ENCODE results near the gene TNFRSF25.
A peak's percentile ranks its signal among the peaks of the same experiment; 100 is the strongest.

TNFRSF25 gene

DNA sequence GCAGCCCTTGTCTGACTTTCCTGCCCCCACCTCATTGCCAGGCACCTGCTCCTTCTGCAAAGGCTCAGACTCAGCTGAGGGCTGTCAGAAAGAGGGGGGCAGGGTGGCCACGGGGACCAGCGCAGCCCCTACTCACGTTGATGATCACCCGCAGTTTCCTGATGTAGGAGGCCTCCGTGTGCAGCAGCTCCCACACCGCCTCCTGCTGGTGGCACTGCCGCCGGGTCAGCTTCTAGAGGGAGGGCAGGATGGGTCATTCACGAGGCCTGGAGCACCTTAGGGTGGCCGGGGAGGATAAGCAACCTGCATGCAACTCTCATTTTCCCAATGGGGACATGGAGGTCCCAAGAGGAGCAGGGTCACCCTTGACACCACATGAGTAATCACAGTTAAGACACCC, 6.4 kb upstream of the TNFRSF25 start:
- Histone ChIP-seq H3K4me2 (ENCODE audit: low read length) (no peak overlapping the region), H3K4me3 (ENCODE audit: low read length) (no peak overlapping the region), H3K27ac (ENCODE audit: low read length) (no peak overlapping the region), H3K27me3 (ENCODE audit: low read depth, low read length) (no peaks in the 10 kb centered on the region), H4K20me1 (ENCODE audit: insufficient read depth, low read length) (no peaks in the 10 kb centered on the region), H3K79me2 (ENCODE audit: low read length) (no peaks in the 10 kb centered on the region), H3K36me3 (replicated peaks; ENCODE audit: low read depth, low read length) (no peaks in the 10 kb centered on the region), H3K9ac (ENCODE audit: low read length) (no peak overlapping the region), H3K9me3 (ENCODE audit: insufficient read depth, low read length) (no peaks in the 10 kb centered on the region), H2AFZ (ENCODE audit: low read depth, low read length) (no peak overlapping the region), H3K4me1 (ENCODE audit: low read length) (no peaks in the 10 kb centered on the region)
- TF ChIP-seq EZH2phosphoT487 (IDR thresholded peaks at IDR 0.05; ENCODE audit: low read depth) = no peak
- TF ChIP-seq, protein P1, sequence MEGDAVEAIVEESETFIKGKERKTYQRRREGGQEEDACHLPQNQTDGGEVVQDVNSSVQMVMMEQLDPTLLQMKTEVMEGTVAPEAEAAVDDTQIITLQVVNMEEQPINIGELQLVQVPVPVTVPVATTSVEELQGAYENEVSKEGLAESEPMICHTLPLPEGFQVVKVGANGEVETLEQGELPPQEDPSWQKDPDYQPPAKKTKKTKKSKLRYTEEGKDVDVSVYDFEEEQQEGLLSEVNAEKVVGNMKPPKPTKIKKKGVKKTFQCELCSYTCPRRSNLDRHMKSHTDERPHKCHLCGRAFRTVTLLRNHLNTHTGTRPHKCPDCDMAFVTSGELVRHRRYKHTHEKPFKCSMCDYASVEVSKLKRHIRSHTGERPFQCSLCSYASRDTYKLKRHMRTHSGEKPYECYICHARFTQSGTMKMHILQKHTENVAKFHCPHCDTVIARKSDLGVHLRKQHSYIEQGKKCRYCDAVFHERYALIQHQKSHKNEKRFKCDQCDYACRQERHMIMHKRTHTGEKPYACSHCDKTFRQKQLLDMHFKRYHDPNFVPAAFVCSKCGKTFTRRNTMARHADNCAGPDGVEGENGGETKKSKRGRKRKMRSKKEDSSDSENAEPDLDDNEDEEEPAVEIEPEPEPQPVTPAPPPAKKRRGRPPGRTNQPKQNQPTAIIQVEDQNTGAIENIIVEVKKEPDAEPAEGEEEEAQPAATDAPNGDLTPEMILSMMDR (IDR thresholded peaks at IDR 0.05; ENCODE audit: low read depth, low read length) = peak; percentile 36

DNA sequence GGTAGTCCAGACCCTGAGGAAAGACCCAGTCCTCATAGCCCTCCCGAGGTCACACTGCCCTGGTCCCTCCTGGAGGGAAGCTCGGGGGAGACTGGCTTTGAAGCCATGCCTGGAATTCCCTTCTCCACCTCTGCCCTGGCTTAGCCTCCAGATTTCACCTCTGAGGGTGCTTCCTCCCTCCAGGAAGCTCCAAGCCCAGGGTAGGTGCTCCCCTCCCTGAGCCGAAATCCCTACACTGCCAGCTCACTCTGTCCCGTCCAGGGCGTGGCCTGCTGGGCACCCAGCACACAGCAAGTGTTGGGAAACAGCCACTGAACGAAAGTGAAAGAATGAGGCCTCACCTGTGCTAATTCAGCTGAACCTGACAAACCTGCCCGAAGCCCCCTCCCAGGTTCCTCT, 6.0 kb upstream of the TNFRSF25 start:
- Histone ChIP-seq H3K27me3 (ENCODE audit: low read depth, low read length) (no peaks in the 10 kb centered on the region), H3K79me2 (ENCODE audit: low read length) (no peaks in the 10 kb centered on the region), H3K4me1 (ENCODE audit: low read length) (no peaks in the 10 kb centered on the region), H3K27ac (ENCODE audit: low read length) (no peak overlapping the region), H4K20me1 (ENCODE audit: insufficient read depth, low read length) (no peaks in the 10 kb centered on the region), H3K36me3 (replicated peaks; ENCODE audit: low read depth, low read length) (no peaks in the 10 kb centered on the region), H2AFZ (ENCODE audit: low read depth, low read length) (no peak overlapping the region), H3K4me2 (ENCODE audit: low read length) (no peak overlapping the region), H3K9ac (ENCODE audit: low read length) (no peak overlapping the region), H3K9me3 (ENCODE audit: insufficient read depth, low read length) (no peaks in the 10 kb centered on the region), H3K4me3 (ENCODE audit: low read length) (no peak overlapping the region)
- TF ChIP-seq, protein P1 (IDR thresholded peaks at IDR 0.05; ENCODE audit: low read depth, low read length) = no peak
- no peak for TF ChIP-seq EZH2phosphoT487 (IDR thresholded peaks at IDR 0.05; ENCODE audit: low read depth)

DNA sequence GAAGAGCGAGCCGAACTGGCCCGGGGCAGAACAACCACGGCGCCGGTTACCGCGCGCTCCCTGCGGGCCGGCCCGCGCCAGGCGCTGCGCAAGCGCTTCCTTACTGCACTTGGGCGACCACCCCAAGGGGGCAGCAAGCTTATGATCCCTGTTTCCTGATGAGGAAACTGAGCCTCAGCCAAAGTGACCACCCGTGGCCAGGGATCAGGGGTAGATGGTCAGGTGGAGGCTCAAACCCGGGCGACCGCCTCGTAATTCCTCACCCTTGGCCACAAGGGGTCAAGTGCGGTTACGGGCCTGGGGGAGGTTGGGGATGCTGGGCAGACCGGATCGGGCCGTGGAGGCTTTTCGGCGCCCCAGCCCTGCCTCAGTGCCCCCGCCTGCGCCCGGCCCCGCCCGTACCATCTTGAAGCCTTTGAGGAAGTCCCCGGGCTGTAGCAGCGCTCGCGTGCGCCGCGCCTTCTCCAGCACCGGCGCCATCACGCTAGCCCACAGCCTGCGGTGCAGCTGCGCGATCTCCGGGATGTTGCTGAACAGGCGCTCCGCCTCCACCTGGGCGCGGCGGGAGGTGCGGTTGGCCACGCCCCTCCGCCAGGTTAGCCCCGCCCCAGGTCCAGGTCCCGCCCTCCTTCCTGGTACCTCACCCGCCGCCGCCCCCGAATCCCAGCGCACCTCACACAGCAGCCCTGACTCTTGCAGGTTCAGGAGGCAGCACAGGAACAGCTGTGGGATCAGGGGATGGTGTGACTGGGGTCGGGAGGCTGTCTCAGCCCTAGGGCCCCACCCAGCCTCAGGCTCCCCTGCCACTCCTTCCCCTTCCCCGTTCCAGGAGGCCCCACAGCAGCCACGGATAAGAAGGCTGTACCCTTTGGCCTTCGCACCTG, 5.4 kb upstream of the TNFRSF25 start:
- Histone ChIP-seq H3K27me3 (ENCODE audit: low read depth, low read length) (no peaks in the 10 kb centered on the region), H3K4me1 (ENCODE audit: low read length) (no peaks in the 10 kb centered on the region), H3K4me2 (ENCODE audit: low read length) (no peak overlapping the region), H3K9ac (ENCODE audit: low read length) (no peak overlapping the region), H3K4me3 (ENCODE audit: low read length) (no peak overlapping the region), H3K79me2 (ENCODE audit: low read length) (no peaks in the 10 kb centered on the region), H2AFZ (ENCODE audit: low read depth, low read length) (no peak overlapping the region), H3K27ac (ENCODE audit: low read length) (no peak overlapping the region), H4K20me1 (ENCODE audit: insufficient read depth, low read length) (no peaks in the 10 kb centered on the region), H3K9me3 (ENCODE audit: insufficient read depth, low read length) (no peaks in the 10 kb centered on the region), H3K36me3 (replicated peaks; ENCODE audit: low read depth, low read length) (no peaks in the 10 kb centered on the region)
- no peak for TF ChIP-seq EZH2phosphoT487 (IDR thresholded peaks at IDR 0.05; ENCODE audit: low read depth)
- TF ChIP-seq, protein P1 (IDR thresholded peaks at IDR 0.05; ENCODE audit: low read depth, low read length) = no peak

DNA sequence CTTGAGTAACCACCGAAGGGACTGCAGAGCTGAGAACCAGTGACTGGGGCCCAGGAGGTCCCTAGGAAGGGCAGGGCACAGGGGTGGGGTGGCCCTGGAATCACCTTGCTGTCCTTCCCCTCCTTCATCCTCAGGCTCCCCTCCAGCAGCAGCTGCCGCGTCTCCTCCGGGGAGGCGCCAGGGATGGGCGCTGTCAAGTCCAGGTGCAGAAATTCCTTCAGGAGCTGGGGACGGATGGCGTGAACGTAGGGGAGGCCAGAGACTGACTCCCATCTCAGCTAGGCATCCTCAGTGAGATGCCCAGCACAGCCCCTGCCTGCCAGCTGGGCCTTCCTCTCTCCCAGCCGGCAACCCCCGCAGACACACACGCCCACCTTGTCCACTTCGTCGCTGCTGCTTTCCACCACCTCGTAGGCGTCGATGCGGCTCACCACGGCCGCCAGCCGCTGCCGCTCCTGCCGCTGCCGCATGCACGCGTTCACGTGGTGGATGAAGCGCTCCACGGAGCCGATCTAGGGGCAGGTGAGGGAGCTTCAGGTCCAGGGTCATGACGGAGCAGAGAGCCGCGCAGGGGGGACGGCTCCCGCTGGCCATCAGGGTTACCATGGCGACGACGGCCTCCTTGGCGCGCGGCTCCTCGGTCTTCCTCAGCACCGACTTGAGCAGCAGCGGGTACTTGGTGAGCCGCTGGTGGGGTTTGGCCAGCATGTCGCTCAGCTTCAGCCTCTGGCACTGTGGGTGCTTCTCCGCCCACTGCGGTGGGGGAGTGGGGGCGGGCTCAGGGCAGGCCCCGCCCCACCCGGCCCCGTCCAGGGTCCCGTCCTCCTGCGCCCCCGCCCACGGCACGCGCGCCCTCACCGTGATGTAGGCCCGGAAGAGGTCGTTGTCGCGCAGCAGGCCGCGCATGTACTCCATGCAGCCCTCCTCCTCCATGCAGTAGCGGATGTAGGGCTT, 4.4 kb upstream of the TNFRSF25 start:
- Histone ChIP-seq H3K9ac (ENCODE audit: low read length) (no peak overlapping the region), H2AFZ (ENCODE audit: low read depth, low read length) (no peak overlapping the region), H3K27ac (ENCODE audit: low read length) (no peak overlapping the region), H3K4me2 (ENCODE audit: low read length) (no peak overlapping the region), H3K4me1 (ENCODE audit: low read length) (no peaks in the 10 kb centered on the region), H3K27me3 (ENCODE audit: low read depth, low read length) (no peaks in the 10 kb centered on the region), H4K20me1 (ENCODE audit: insufficient read depth, low read length) (no peaks in the 10 kb centered on the region), H3K9me3 (ENCODE audit: insufficient read depth, low read length) (no peaks in the 10 kb centered on the region), H3K4me3 (ENCODE audit: low read length) (no peak overlapping the region), H3K79me2 (ENCODE audit: low read length) (no peaks in the 10 kb centered on the region), H3K36me3 (replicated peaks; ENCODE audit: low read depth, low read length) (no peaks in the 10 kb centered on the region)
- TF ChIP-seq, protein P1 (IDR thresholded peaks at IDR 0.05; ENCODE audit: low read depth, low read length) = no peak
- TF ChIP-seq EZH2phosphoT487 (IDR thresholded peaks at IDR 0.05; ENCODE audit: low read depth) = no peak

All from OCI-LY3 (cell line).